Fibroblast of skin of right biceps (primary cell): Measurements from ENCODE around the gene AAGAB.
"Not testable (repeated sequence)": the region's sequence is repeated elsewhere in the genome, so short reads cannot be mapped to it uniquely, and the experiment has no call there.

Experiments
- DNase-seq: peaks from one replicate; pipeline ENCODE4 v3.0.0-alpha.2; 2013

Gene AAGAB

DNA sequence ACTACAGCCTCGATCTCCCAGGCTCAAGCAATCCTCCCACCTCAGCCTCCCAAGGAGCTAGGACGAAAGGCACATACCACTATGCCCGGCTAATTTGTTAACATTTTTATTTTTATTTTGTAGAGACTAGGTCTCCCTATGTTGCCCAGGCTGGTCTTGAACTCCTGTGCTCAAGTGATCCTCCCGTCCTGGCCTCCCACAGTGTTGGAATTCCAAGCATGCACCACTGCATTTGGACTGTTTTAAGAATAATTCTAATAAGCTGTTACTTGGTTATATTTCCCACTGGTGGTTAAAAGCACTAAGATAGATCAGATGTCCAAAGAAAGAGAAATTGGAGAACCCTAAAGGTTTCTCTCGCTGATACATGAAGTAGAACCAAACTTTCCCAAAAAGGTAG is 3.1 kb downstream of the AAGAB start:
- no peak for DNase-seq

DNA sequence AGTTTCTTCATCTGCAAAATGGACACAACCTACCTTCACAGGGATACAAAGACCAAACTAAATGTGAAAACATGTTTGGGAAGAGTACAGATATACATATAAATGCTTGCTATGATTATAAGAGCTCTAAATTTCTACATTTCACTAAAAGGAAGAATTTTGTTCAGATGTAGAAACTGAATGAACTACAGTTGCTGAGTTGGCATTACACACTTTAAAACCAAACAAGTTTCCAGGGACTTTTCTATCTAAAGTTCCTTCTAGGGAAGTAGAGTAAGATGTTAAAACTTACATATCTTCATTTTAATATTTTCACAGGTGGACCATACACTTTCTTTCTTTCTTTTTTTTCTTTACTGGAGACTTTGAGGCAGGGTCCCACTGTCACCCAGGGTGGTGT is 4.6 kb downstream of the AAGAB start:
- DNase-seq = no peak

GRCh38 chr15:67248011-67248505 is 6.4 kb downstream of the AAGAB start:
- DNase-seq = peak; percentile 47

GRCh38 chr15:67246606-67247005 is 7.9 kb downstream of the AAGAB start:
- not testable (repeated sequence) for DNase-seq

GRCh38 chr15:67244971-67245478 is 9.4 kb downstream of the AAGAB start:
- peak; percentile 63 for DNase-seq

GRCh38 chr15:67242708-67243111 is 11.8 kb downstream of the AAGAB start:
- DNase-seq = peak; percentile 22

DNA sequence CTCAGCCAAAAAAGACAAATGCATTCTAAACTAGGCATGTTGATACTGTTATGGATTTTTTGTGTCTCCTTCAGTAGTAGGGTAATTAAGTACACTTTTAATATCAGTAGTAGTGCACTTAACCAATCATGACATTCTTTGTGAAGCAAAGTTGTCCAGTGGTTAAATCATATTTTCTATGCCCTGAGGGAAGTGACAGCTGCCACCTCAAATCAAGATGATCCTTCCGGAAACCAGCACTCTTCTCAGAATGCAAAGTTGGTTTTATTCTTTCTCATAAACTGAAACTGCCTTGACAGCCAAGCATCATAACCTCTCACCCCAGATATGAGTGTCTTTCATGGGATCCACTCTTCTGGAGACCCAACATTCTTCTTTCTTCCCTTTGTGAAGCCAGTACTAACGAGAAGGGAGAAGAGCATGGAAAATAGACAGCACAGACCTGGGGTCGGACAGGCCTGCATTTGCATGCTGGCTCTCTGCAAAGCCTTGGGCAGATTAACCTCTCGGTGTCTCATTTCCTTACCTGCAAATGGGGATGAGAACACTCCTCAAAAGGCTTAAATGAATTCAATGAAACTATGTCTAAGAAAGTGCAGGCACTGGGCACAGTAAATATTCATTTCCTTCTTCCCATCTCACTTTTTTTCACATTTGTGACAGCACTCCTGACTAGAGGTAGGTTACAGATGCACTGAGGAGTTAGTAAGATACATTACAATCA is 13.2 kb downstream of the AAGAB start:
- no peak for DNase-seq

DNA sequence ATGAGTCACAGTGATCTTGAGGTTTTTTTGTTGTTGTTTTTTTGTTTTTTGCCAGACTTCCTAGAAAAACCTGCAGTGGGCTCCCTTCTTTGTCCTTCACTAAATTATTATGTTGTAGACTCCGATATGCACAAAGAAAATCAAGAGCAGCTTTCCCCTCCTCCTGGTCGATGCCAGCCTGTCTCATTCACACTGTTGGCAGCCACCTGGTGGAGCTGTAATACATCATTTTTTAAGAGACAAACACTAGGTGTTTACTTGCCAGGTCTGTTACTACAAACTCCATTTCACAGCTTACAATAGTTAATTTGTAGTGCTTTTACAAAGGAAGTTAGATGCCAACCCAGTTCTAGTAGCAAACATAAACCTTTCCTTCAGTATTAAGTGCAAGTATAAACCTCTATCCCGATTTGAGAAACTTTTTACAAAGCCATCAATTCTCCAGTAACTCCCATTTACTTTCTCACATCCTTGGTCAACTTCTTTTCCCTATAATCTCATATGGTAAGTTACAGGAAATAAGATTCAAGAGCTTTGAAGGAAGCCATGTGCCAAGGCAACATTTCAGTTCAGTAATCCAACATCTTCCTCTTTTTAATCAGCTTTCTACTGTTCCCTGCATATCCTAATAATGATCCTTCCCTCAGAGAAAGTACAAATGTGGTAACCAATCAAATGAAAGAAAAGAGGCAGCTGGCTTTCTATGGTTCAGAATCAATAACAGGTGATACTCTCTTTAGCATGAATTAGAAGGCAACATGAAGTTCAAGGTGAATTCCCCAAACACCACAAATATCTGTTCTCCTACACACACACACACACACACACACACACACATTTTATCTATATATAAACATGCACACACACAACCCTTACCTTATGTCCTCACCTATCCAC is 14.0 kb downstream of the AAGAB start:
- DNase-seq = no peak

DNA sequence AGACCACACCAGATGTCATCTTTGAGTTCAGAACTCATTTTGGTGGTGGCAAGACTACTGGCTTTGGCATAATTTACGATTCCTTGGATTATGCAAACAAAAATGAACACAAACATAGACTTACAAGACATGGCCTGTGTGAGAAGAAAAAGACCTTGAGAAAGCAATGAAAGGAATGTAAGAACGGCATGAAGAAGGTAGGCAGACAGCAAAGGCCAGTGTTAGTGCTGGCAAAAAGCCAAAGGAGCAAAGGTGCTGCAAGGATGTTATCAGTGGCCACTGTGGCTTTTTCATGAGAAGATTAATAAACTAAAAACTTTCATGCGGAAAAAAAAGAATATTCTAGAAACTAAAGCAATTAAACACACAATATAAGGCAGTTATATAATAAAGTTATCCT is 21.9 kb downstream of the AAGAB start:
- no peak for DNase-seq

DNA sequence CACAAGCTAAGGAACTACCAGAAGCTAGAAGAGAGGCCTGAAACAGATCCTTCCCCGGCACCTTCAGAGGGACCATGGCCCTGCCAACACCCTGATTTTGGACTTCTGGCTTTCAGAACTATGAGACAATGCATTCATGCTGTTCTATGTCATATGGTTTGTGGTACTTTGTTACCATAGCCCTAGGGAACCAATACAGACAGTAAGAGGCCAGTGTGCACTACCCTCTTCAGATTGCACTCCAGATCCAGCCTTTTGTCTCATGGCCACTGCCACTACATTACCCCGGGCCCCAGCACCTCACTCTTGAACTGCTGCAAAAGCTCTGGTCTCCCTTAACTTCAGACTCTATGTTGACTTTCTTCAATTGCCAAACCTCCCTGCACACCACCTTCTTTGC is 24.0 kb downstream of the AAGAB start:
- DNase-seq = no peak

DNA sequence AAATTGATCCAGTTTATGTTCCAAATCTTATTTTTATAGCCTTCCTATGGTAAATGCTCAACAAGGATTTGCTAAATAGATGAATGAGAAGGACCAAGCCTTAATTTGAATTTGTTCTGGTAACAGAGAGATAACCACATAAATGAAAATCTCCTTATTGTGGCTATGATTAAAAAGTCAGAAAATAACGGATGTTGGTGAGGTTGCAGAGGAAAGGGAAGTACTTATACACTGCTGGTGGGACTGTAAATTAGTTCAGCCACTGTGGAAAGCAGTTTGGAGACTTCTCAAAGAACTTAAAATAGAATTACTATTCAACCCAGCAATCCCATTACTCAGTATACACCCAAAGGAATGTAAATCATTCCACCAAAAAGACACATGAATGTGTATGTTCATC is 26.2 kb downstream of the AAGAB start:
- DNase-seq = no peak

- DNase-seq = no peak
Measured at GRCh38 chr15:67227846-67228245, 26.6 kb downstream of the AAGAB start.

GRCh38 chr15:67227431-67227830 is 27.0 kb downstream of the AAGAB start:
- DNase-seq = no peak

DNA sequence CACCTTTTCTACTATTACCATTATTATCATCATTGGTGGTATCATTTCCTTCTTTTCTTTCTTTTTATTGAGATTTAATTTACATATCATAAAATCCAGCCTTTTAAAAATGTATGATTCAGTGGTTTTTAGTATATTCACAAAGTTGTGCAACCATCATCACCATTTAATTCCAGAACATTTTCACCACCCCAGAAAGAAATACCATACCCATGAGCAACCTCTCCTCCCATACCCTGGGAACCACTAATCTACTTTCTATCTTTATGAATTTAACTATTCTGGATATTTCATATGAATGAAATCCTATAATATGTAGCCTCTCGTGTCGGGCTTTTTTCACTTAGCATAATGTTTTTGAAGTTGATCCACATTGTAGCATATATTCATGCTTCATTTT is 29.1 kb downstream of the AAGAB start:
- peak; percentile 82 for DNase-seq

DNA sequence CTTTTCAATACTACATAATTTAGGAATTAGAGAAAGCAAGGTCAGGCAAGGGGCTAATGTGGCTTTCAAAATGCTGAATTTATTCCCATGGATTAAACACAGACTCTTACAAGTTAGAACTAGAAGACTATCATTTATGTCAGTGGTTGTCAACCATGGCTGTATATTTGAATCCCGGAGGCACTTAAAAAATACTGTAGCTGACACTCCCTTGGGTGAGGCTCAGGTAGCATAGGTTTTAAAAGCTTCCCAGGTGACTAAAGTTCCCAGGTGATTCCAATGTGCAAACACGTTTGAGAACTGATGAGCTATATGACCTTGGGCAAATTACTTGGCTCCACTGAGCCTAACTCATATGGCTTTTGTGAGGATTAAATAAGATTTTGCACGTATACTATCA is 29.6 kb downstream of the AAGAB start:
- DNase-seq = no peak

GRCh38 chr15:67219288-67219687 is 35.2 kb downstream of the AAGAB start:
- DNase-seq = no peak

DNA sequence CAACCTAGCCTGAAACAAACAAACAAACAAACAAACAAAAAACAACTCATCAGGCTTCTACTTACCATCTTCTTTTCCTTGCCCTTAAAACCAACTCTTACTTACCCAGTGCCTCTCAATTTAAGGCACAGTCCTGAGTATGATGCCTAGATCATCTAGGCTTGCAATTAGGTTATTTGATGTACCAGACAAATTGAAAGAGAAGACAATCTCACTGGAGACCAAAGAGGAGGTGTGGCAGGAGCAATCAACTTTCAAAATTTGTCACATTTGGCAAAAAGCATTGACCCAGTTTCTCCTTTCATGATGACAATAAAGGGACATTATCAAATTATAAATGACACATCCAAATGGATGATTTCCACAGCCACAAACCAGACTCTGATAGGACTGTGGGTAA is 36.0 kb downstream of the AAGAB start:
- no peak for DNase-seq

GRCh38 chr15:67216859-67217258 is 37.6 kb downstream of the AAGAB start:
- DNase-seq = no peak

DNA sequence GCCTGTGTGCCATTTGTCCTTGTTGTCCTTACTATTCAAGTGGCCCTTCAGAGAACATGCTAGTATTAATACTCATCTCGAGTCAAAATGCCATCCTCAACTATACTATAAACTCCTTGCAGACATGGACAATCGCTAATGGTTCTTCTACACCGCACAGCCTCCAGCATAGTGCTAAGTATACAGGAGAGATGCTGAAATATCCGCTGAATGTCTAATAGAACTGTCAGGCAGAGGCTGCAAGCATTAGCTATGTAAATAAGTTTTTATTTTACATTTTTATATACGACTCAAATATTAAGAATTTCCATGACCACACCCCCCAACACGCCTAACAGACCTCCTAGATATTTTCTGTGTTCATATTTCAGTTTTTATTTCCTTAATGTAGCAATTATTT is 39.4 kb downstream of the AAGAB start:
- no peak for DNase-seq

DNA sequence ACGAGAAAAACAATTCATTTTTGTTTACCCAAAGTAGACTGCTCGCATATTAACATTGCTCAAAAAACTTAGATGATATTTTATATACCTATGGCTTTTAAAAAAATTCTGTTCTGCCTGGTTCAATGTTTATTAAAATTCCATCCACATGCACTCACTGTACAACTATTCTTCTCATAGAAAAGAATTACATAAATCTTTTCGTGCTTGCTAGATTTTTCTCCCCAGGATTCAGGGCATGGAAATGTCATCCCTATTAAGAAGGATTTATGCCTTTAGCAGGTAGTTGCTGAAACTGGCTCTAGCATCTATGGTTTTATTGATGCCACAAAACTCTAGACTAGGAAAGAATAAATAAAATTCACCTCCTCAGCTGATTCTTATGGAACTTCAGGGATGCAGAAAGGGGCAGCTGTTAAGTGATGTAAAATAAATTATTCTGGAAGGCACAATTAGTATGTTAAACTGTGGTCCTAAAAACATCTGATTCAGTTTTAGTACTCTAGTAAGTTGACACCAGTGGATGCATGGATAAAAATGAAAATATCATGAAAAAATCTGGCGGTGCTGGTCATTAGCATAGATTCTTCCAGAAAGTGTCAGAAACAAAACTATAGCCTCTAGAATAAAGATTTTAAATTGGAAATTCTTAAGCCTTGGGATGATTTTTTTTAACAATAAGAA is 41.6 kb downstream of the AAGAB start:
- DNase-seq = no peak

DNA sequence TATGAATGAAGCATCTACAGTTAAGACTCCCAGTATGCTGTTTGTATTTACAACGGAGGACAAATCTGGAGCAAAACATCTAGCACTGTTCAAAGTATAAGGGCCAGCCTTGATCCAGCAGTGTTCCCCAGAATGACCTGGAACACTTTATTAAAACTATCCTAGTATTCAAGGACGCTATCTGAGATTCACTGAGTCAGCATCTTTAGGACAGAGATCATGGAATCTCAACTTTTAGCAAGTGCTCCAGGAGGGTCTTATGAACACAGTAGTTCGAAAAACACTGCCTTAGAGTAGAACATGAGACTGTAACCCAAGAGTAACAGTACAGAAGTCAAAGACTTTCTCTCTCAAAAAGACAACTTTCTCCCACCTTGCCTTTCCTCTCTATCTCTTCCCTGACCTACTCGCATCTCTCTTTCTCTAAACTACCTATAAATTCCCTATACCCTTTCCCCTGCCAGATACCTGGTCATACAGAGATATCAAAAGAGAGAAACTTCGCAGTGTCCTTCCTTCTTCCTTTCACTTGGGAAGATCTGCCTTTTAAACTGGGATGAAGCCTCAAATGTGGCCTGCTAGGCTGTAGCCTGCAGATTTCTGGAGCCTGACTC is 43.8 kb downstream of the AAGAB start:
- DNase-seq = no peak

GRCh38 chr15:67208396-67208795 is 46.1 kb downstream of the AAGAB start:
- DNase-seq = no peak
